ENCODE results near the gene ATAD5.

The ATAD5 gene

GRCh38 chr17:30831663-30832437 is at the start of gene ATAD5:
Gene ATAD5 (plus strand): TSS chr17:30831966. CDS start chr17:30832348, 382 bp downstream.
- POLR2A ChIA-PET: interaction anchor here (0.6 to 1.6 kb wide), 8 partner anchors 9 to 355 kb away, joined by 3 to 4 read pairs (median 4); partner anchors contain the start of gene RNF135
- DNase-seq (ENCODE audit: extremely low spot score): peak; percentile 76
- CTCF ChIA-PET: no interaction called here
- no peak for TF ChIP-seq FOXA1 (IDR thresholded peaks at IDR 0.05)
- peak; percentile 70 for TF ChIP-seq L3MBTL2 (conservative IDR thresholded peaks at IDR 0.05)
- TF ChIP-seq SP1 (IDR thresholded peaks at IDR 0.05): no peak

GRCh38 chr17:30782206-30782605 is 49.6 kb upstream of the ATAD5 start:
- TF ChIP-seq ARNT (IDR thresholded peaks at IDR 0.05) (no peak), FOXM1 (IDR thresholded peaks at IDR 0.05; ENCODE audit: borderline replicate concordance) (no peak), BHLHE40 (IDR thresholded peaks at IDR 0.05; ENCODE audit: borderline replicate concordance) (no peak), SUZ12 (IDR thresholded peaks at IDR 0.05) (no peak), LEF1 (IDR thresholded peaks at IDR 0.05; ENCODE audit: borderline replicate concordance) (no peak), ELF4 (IDR thresholded peaks at IDR 0.05) (no peak), CTBP1 (IDR thresholded peaks at IDR 0.05; ENCODE audit: borderline replicate concordance) (no peak), FOXA1 (IDR thresholded peaks at IDR 0.05) (no peak), HDGF (IDR thresholded peaks at IDR 0.05; ENCODE audit: borderline replicate concordance) (no peak), TARDBP (IDR thresholded peaks at IDR 0.05) (no peak), NFRKB (IDR thresholded peaks at IDR 0.05) (no peak), PKNOX1 (IDR thresholded peaks at IDR 0.05) (no peak), ZNF384 (IDR thresholded peaks at IDR 0.05) (no peak), FOXK2 (IDR thresholded peaks at IDR 0.05) (no peak)
- ChIA-PET CTCF (no interaction called here), POLR2A (no interaction called here)
- DNase-seq (ENCODE audit: extremely low spot score): no peak

GRCh38 chr17:30788918-30789317 is 42.8 kb upstream of the ATAD5 start:
- no peak for TF ChIP-seq ELF4 (IDR thresholded peaks at IDR 0.05)
- no peak for TF ChIP-seq TARDBP (IDR thresholded peaks at IDR 0.05)
- no peak for TF ChIP-seq FOXK2 (IDR thresholded peaks at IDR 0.05)
- TF ChIP-seq FOXM1 (IDR thresholded peaks at IDR 0.05; ENCODE audit: borderline replicate concordance): no peak
- no peak for TF ChIP-seq NFRKB (IDR thresholded peaks at IDR 0.05)
- no peak for TF ChIP-seq ARNT (IDR thresholded peaks at IDR 0.05)
- DNase-seq (ENCODE audit: extremely low spot score): no peak
- ChIA-PET CTCF (no interaction called here), POLR2A (no interaction called here)

- CTCF ChIA-PET: interaction anchor here (0.5 kb wide), 1 partner anchor 9 kb away, joined by 4 read pairs; no protein-coding TSS in a partner anchor
- POLR2A ChIA-PET: interaction anchor here (0.7 kb wide), 1 partner anchor 451 kb away, joined by 4 read pairs; no protein-coding TSS in a partner anchor
- TF ChIP-seq L3MBTL2 (conservative IDR thresholded peaks at IDR 0.05): no peak
- peak; percentile 36; the same call in 1 of the 2 replicates for TF ChIP-seq ZNF384 (IDR thresholded peaks at IDR 0.05)
- DNase-seq (ENCODE audit: extremely low spot score): no peak
These were observed 41.5 kb upstream of the ATAD5 start for GRCh38 chr17:30790279-30790678.

- ChIA-PET CTCF (no interaction called here), POLR2A (interaction anchor here (1.1 kb wide), 1 partner anchor 31 kb away, joined by 3 read pairs; the partner anchor contains the start of gene CRLF3)
- TF ChIP-seq NFRKB (IDR thresholded peaks at IDR 0.05): no peak
- no peak for TF ChIP-seq FOXK2 (IDR thresholded peaks at IDR 0.05)
- no peak for TF ChIP-seq PKNOX1 (IDR thresholded peaks at IDR 0.05)
- no peak for TF ChIP-seq ELF4 (IDR thresholded peaks at IDR 0.05)
- no peak for TF ChIP-seq FOXA1 (IDR thresholded peaks at IDR 0.05)
- TF ChIP-seq BHLHE40 (IDR thresholded peaks at IDR 0.05; ENCODE audit: borderline replicate concordance): no peak
- no peak for TF ChIP-seq FOXM1 (IDR thresholded peaks at IDR 0.05; ENCODE audit: borderline replicate concordance)
- TF ChIP-seq LEF1 (IDR thresholded peaks at IDR 0.05; ENCODE audit: borderline replicate concordance): no peak
- no peak for DNase-seq (ENCODE audit: extremely low spot score)
These were observed 38.3 kb upstream of the ATAD5 start for GRCh38 chr17:30793282-30793977.

- POLR2A ChIA-PET: no interaction called here
- TF ChIP-seq FOXA1 (IDR thresholded peaks at IDR 0.05) (no peak), SP1 (IDR thresholded peaks at IDR 0.05) (no peak), NFRKB (IDR thresholded peaks at IDR 0.05) (no peak), FOXM1 (IDR thresholded peaks at IDR 0.05; ENCODE audit: borderline replicate concordance) (no peak), BHLHE40 (IDR thresholded peaks at IDR 0.05; ENCODE audit: borderline replicate concordance) (no peak), ARNT (IDR thresholded peaks at IDR 0.05) (no peak), LEF1 (IDR thresholded peaks at IDR 0.05; ENCODE audit: borderline replicate concordance) (no peak), TARDBP (IDR thresholded peaks at IDR 0.05) (no peak), L3MBTL2 (conservative IDR thresholded peaks at IDR 0.05) (no peak)
- CTCF ChIA-PET: no interaction called here
- DNase-seq (ENCODE audit: extremely low spot score): no peak
These were observed 37.4 kb upstream of the ATAD5 start for GRCh38 chr17:30794372-30794771.

- no peak for DNase-seq (ENCODE audit: extremely low spot score)
- ChIA-PET POLR2A (interaction anchor here (0.6 kb wide), 1 partner anchor 28 kb away, joined by 3 read pairs; the partner anchor contains the start of gene CRLF3), CTCF (no interaction called here)
- TF ChIP-seq LEF1 (IDR thresholded peaks at IDR 0.05; ENCODE audit: borderline replicate concordance) (no peak), FOXK2 (IDR thresholded peaks at IDR 0.05) (no peak), BHLHE40 (IDR thresholded peaks at IDR 0.05; ENCODE audit: borderline replicate concordance) (no peak), FOXA1 (IDR thresholded peaks at IDR 0.05) (no peak), FOXM1 (IDR thresholded peaks at IDR 0.05; ENCODE audit: borderline replicate concordance) (no peak), HDGF (IDR thresholded peaks at IDR 0.05; ENCODE audit: borderline replicate concordance) (no peak), SUZ12 (IDR thresholded peaks at IDR 0.05) (no peak), NFRKB (IDR thresholded peaks at IDR 0.05) (no peak), L3MBTL2 (conservative IDR thresholded peaks at IDR 0.05) (no peak), CTBP1 (IDR thresholded peaks at IDR 0.05; ENCODE audit: borderline replicate concordance) (no peak), ARNT (IDR thresholded peaks at IDR 0.05) (no peak), PKNOX1 (IDR thresholded peaks at IDR 0.05) (no peak), ELF4 (IDR thresholded peaks at IDR 0.05) (no peak), SP1 (IDR thresholded peaks at IDR 0.05) (no peak), TARDBP (IDR thresholded peaks at IDR 0.05) (no peak), ZNF384 (IDR thresholded peaks at IDR 0.05) (no peak)
These were observed 35.8 kb upstream of the ATAD5 start for GRCh38 chr17:30796016-30796415.
